GM13976 (cell line): Measurements from ENCODE around the gene SYTL2.

Experiments
- DNase-seq: peaks from one replicate; pipeline ENCODE4 v3.0.0; 2012; ENCODE audit warnings: low spot score
- CTCF ChIP-seq: IDR thresholded peaks from 2 replicates; pipeline ENCODE4 v1.5.1; 2012; ENCODE audit warnings: borderline replicate concordance, mild to moderate bottlenecking; ENCODE audit not compliant: insufficient read depth; ENCODE audit errors: extremely low read depth, missing control alignments, control extremely low read depth
- in situ Hi-C: fragments of 300-500 bp; cut with MboI; formaldehyde crosslinking; loops from one replicate; pipeline ENCODE4 v1.12.0; 2022; ENCODE audit warnings: low sequenced_read_pairs, mixed read lengths, inconsistent platforms; ENCODE audit not compliant: unreplicated experiment

The SYTL2 gene

GRCh38 chr11:85766721-85767161, 44.2 kb downstream of the SYTL2 start:
- TF ChIP-seq CTCF, result no peak
- in situ Hi-C loops, result no loop called here
- DNase-seq, result no peak

- no peak for DNase-seq
- no peak for TF ChIP-seq CTCF
- in situ Hi-C loops, result no loop called here
Observed at GRCh38 chr11:85764796-85765195, 46.1 kb downstream of the SYTL2 start.

DNA sequence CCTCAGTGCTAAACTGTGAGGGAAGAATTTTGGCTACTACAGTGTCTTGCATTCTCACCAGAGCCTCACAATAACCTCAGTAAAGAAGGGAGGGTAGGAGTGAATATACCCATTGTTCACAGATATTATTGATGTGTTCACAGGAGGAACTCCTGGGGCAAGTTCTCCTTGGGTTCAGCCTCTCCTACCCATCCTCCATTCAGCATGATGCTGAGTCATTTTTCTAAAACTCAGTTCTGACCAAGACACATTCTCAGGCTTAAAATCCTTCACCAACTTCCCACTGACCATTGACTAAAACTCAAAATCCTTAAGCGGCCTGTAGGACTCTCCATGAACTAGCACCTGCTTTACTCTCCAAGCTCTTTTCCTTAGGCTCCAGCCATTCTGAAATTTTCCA, 48.7 kb downstream of the SYTL2 start:
- DNase-seq, result no peak
- TF ChIP-seq CTCF, result no peak
- in situ Hi-C loops, result no loop called here

GRCh38 chr11:85759915-85760314, 51.0 kb downstream of the SYTL2 start:
- in situ Hi-C loops, result no loop called here
- no peak for TF ChIP-seq CTCF
- no peak for DNase-seq

DNA sequence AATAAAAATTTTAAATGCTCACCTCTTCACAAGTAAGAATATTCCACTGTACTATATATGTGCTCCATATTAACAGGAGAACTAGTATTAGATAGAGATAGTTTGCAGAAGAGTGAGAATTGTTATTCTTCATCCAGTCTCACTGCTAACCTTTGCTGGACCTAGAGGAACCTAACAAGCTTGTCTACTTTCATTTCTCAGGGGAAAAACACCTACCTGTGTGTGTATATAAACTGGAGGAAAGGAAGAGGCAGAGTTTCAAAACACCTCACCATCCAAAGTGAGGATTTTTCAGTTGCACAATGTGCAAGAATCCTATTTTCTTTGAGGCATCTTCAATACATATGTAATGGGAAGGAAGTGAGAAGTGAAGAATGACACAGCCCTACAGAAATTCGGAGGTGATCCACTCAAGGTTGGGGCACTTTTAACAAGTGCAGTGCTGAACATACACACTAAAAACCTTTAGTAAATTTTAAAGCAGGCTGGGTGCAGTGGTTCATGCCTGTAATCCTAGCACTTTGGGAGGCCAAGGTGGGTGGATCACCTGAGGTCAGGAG, 52.4 kb downstream of the SYTL2 start:
- in situ Hi-C loops, result no loop called here
- no peak for TF ChIP-seq CTCF
- no peak for DNase-seq

GRCh38 chr11:85758026-85758425, 52.9 kb downstream of the SYTL2 start:
- TF ChIP-seq CTCF, result no peak
- no peak for DNase-seq
- in situ Hi-C loops, result no loop called here
